ENCODE data around the gene SPATA19. TPM values are rescaled to one million over a fixed set of nuclear protein-coding genes. Genes with fewer than 3 reads are reported as not detected.
"Not testable (repeated sequence)": the region's sequence is repeated elsewhere in the genome, so short reads cannot be mapped to it uniquely, and the experiment has no call there.

SPATA19 gene, protein sequence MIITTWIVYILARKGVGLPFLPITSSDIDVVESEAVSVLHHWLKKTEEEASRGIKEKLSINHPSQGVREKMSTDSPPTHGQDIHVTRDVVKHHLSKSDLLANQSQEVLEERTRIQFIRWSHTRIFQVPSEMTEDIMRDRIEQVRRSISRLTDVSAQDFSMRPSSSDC
- total RNA-seq (2014; rRNA removed; shearing (Covaris generic); ENCODE audit: low replicate concordance) = not detected in 2 replicates

DNA sequence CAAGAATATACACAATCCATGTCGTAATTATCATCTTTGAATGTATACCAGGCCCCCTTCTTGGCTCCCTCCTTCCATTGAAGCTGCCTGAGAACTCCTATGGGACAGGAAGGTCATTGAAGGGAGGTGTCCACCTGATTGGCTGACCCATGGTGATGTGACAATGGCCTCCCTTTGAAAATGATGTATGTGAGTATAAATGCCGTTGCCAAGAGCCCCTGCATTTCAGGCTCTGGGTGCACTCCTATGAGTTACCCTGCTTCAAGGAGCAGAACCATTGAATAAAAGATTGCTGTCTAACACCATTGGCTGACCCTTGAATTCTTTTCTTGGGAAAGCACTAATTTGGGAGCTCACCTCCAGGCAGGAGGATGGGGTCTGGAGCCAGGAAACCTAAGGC, at the start of gene SPATA19:
TSS of gene SPATA19 (minus strand) at position 101 of the 400 bp plus-strand sequence. CDS start at position 34, 67 bp downstream.
- in situ Hi-C loops (cut with HindIII; ENCODE audit: low pct_unique_long_range_greater_than_20kb, low sequenced_read_pairs) = no loop called here
- no peak for DNase-seq (ENCODE audit: low read depth)

DNA sequence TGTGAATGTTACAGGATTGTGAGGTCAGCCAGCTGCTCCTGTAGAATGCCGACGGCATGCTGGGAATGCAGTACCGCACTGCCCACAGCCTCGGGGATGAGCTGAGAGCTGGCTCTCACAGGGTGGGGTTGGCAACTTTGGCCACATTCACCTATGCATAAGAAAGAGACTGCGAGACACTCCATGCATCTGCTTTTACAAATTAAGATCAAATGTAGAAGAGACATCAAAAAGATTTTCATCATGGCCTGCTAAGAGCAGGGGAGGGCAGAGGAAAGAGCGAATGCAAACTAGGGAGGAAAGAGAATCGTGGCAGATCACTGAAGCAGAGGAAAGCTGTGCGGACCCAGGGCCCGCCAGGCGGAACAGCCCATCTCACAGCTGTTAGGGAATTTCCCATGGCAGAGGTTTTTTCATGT, 49.8 kb upstream of the SPATA19 start:
- no peak for DNase-seq (ENCODE audit: low read depth)
- in situ Hi-C loops (cut with HindIII; ENCODE audit: low pct_unique_long_range_greater_than_20kb, low sequenced_read_pairs) = no loop called here

DNA sequence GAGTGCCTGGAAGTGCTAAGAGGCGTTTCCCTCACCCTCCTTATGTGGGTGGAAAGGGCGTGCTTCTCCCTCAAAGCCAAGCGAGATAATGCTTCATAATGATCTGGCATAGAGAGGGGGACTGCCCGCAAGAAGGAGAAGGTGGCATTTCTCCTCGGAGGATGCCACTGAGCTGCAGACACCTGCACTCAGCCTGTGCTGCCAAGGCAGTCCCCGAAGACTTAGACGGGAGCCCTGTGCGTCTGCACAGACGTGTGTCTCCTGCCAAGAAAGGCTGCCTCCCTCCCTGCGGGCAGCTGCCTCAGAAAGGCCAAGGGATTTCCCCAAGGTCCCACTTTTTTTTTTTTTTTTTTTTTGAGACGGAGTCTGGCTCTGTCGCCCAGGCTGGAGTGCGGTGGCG, 48.1 kb upstream of the SPATA19 start:
- DNase-seq (ENCODE audit: low read depth) = no peak

DNA sequence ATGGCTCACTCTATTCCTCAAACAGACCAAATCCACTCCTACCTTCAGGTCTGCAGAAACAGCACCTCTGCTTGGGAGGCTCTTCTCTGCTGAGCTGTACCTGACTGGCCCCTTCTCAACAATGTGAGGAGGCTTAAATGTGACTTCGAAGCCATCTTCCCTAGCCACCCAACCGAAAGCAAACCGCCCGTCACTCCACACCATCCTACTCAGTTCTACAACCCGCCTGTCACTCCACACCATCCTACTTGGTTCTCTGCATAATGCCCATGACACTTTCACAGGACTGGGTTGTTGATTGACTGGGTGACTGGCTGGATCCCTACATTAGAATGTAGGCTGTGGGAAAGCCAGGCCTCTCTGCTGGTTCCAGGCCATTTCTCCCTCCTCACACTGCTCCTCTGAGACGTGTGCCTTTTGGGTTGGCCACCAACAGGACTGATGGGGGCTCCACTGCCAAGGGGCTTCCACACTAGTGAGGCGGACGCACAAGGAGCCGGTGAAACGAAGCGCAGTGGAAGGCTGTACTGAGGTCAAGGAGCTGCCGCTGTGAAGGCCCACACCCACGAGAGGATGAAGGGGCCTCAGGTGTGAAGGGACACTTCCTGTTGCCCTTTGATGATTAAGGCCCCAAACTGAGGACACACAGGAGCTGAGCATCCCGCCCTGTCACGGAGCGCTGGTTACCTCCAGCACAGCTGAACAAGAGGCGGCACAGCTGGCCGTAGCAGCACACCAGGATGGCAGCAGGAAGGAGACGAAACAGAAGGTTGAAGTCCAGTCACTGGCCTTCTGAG, 47.5 kb upstream of the SPATA19 start:
- DNase-seq (ENCODE audit: low read depth) = no peak
- in situ Hi-C loops (cut with HindIII; ENCODE audit: low pct_unique_long_range_greater_than_20kb, low sequenced_read_pairs) = no loop called here

More for the DNA sequence above, 48.1 kb upstream of the SPATA19 start:
- in situ Hi-C loops (cut with HindIII; ENCODE audit: low pct_unique_long_range_greater_than_20kb, low sequenced_read_pairs) = no loop called here

DNA sequence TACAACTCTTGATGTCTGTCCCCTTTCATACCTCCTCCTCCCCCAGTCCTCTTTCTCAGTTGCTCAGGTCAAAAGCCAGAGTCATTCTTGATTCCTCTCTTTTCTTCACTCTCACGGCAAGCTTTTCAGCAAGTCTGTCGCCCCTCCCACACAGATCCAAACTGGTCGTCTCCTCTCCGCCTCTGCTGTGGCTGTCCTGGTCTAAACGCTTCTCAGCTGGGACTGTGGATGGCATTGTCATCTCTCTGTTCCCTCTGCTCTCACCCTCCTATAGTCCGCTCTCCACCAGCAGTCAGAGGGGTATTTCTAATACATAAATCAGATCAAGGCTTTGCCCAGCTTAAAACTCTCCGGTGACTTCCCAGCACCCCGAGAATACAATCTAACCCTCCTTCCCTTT, 46.8 kb upstream of the SPATA19 start:
- DNase-seq (ENCODE audit: low read depth) = no peak
- in situ Hi-C loops (cut with HindIII; ENCODE audit: low pct_unique_long_range_greater_than_20kb, low sequenced_read_pairs) = no loop called here

DNA sequence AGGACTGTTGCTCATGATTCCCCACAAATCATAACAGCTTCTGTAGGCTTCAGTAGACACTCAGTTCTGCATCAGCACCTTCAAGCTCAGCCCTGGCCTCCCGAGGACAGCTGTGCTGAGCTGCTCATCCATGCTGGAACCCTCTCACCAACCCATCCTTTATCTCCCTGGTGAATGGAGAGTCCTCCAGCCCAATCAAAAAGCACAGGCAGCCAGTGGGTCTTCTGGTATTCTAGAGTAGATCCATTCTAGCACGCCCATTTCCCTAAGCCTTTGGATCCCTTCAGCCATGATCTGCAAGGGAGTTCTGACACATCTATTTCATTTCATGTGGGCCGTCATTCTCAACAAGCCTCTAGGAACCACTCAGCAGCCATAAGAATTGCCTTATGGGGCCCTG, 44.6 kb upstream of the SPATA19 start:
- in situ Hi-C loops (cut with HindIII; ENCODE audit: low pct_unique_long_range_greater_than_20kb, low sequenced_read_pairs) = no loop called here
- no peak for DNase-seq (ENCODE audit: low read depth)

DNA sequence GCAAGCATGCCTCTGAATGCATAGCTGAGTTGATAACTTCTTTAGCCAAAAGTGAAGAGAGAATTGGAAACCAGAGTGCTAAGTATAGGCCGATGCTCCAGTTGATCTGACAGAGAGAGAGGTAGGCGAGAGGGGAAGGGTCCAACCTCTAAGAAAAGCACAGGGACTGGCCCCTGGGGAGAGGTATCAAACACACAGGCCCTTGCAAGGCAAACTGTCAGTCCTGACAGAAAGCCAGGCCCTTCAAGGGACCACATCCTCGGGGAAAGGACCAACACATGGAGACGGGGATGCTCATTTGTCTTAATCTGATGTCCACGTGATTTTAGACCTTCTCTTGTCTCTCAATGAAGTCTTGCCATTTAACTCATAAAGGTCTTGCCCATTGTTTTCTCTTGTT, 43.9 kb upstream of the SPATA19 start:
- in situ Hi-C loops (cut with HindIII; ENCODE audit: low pct_unique_long_range_greater_than_20kb, low sequenced_read_pairs) = no loop called here
- DNase-seq (ENCODE audit: low read depth) = no peak

DNA sequence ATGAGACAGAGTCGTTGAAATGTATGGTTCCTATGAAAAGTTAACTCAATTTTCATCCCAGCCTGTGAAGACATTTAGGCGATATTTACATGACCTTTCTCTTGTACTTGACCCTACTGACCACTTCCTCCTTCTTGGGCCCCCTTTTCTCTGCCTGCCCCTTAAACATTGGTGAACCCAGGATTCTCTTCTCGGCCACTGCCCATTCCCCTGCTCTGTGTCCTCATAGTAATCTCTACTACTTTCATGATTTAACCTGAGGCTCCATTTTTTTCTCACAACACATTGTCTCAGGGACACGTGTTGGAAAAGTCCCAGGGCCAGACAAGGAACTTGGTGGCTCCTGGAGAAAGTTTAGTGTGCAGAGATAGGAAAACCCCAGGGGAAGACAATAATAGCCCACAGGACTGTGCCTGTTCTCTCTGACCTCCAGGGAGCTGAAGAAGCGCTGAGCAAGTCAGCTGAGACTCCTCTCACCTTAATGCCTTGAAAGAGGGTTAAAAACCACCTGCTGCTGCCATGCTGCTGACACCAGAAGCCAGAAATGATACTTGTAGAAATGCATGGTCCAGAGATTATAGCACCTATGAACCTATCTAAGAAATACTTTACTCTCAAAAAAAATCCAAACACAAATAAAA, 42.5 kb upstream of the SPATA19 start:
- in situ Hi-C loops (cut with HindIII; ENCODE audit: low pct_unique_long_range_greater_than_20kb, low sequenced_read_pairs) = no loop called here
- DNase-seq (ENCODE audit: low read depth) = no peak

DNA sequence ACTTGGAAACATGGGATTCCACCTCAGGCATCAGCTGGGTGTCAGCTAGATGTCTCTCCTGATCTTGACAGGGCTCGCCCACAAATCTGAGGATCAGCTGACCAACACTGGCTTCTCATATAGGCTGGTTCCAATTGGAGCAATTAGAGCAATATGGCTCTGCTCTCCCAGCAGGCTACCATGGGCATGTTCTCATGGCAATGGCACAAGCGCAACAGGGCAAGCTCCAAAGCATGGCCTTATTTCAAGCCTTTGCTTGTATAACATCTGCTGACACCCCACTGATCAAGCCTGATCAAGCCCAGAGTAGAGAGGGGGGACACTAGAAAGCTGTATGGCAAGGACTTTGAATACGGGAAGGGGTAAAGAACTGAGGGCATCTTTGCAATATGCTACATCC, 40.7 kb upstream of the SPATA19 start:
- in situ Hi-C loops (cut with HindIII; ENCODE audit: low pct_unique_long_range_greater_than_20kb, low sequenced_read_pairs) = no loop called here
- DNase-seq (ENCODE audit: low read depth) = no peak

DNA sequence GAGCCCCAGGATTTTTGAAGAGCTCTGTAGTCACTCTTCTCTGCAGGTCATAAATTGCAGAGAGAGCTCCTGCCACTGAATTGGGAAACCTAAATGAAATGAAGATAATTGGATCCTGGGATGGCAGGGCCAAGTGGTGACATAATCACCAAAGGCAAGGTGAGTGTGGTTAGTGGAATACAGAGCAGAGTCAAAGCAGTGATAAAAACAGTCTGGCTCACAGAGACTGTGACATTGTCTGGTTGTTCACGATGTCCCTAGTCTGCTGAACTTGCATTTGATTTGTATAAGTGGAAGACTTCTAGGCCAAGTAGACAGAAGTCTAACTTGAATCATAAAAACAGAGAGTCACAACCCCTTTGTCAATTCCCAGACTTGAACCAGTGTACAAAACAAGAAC, 26.8 kb upstream of the SPATA19 start:
- no peak for DNase-seq (ENCODE audit: low read depth)
- in situ Hi-C loops (cut with HindIII; ENCODE audit: low pct_unique_long_range_greater_than_20kb, low sequenced_read_pairs) = no loop called here

DNA sequence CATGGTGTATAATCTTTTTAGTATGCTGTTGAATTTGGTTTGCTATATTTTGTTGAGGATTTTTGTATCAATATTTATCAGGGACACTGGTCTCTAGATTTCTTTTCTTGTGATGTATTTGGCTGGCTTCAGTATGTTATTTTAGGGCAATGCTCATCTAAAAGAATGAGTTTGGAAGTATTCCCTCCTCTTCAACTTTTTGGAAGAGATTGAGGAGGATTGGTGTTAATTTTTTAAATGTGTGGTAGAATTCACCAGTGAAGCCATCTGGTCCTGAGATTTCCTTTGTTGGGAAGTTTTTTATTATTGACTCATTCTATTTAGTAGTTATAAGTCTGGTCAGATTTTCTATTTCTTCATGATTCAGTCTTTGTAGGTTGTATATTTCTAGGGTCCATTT, 22.1 kb upstream of the SPATA19 start:
- in situ Hi-C loops (cut with HindIII; ENCODE audit: low pct_unique_long_range_greater_than_20kb, low sequenced_read_pairs) = no loop called here
- DNase-seq (ENCODE audit: low read depth) = no peak

DNA sequence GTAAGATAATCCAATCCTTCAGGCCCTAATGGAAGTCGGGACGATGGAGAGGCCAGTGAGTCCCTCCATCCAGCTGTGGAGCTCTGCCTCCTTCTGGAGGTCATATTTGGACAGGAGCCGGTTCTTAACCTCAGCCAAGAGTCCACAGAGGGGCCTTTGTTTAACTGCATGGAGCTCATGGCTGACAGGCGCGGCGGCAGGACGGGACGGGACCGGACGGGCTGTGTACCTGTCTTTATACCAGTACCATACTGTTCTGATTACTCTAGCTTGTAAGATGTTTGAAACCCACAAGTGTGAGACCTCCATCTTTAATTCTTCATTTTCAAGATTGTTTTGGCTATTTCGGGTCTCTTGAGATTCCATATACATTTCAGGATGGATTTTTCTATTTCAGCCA, 20.2 kb upstream of the SPATA19 start:
- DNase-seq (ENCODE audit: low read depth) = no peak
- in situ Hi-C loops (cut with HindIII; ENCODE audit: low pct_unique_long_range_greater_than_20kb, low sequenced_read_pairs) = no loop called here

DNA sequence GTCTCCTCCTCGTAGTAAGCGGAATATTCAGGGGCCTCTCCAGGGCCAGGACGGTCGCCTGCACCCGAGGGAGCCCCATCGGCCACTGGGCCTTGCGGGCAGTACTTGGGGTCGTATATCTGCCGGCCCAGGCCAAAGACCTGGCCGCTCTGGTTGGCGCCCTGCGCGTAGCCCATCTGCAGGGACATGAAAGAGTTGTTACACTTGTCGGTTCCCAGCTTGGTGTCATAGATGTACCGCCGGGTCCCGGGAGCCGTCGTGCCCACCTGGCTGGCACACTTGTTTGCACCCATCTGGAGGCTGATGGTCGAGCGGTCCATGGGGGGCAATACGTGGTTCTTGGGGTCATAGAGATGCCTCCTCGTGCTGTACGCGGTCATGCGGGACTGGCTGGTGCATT, 19.4 kb upstream of the SPATA19 start:
- in situ Hi-C loops (cut with HindIII; ENCODE audit: low pct_unique_long_range_greater_than_20kb, low sequenced_read_pairs) = no loop called here
- no peak for DNase-seq (ENCODE audit: low read depth)

DNA sequence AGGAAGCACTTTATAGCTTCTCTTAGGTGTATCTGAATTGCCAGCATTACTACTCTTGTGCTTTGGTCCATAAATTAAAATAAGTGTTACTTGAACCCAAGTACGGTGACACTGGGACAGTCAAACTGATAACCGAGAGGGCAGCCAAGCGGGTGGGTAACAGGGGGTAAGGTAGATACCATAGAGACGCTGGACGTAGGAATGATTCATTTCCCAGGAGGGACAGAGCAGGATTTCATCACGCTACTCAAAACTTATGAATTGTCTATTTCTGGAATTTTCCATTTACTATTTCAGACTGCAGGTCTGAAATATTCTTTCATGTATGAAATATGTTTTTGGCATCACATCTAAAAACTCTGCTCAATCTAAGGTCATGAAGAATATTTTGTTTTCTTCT, 14.8 kb upstream of the SPATA19 start:
- in situ Hi-C loops (cut with HindIII; ENCODE audit: low pct_unique_long_range_greater_than_20kb, low sequenced_read_pairs) = no loop called here
- no peak for DNase-seq (ENCODE audit: low read depth)

DNA sequence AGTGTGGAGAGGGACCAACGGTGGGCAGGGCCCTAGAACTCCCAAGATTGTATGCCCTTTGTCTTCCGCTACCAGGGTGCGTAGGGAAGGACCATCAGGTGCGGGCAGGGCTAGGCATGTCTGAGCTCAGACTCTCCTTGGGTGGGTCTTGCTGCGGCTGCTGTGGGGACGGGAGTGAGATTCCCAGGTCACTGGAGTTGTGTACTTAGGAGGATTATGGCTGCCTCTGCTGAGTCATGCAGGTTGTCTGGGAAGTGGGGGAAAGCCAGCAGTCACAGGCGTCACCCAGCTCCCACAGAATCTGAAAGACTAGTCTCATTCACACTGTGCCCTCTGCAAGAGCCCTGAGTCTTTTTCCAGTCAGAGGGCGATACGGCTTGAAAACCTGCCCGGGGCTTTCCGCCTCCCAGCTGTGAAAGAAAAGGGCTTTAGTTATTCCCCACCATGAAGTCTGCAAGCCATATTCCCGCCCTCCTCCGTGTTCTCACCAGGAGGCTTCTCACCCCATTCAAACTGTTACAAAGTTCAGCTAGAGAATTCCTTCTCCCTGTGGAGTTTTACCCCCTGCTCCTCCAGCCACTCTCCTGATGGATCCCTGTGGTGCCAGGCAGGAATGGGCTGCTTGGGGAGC, 9.1 kb upstream of the SPATA19 start:
- DNase-seq (ENCODE audit: low read depth); in situ Hi-C loops (cut with HindIII; ENCODE audit: low pct_unique_long_range_greater_than_20kb, low sequenced_read_pairs): not testable (repeated sequence)

DNA sequence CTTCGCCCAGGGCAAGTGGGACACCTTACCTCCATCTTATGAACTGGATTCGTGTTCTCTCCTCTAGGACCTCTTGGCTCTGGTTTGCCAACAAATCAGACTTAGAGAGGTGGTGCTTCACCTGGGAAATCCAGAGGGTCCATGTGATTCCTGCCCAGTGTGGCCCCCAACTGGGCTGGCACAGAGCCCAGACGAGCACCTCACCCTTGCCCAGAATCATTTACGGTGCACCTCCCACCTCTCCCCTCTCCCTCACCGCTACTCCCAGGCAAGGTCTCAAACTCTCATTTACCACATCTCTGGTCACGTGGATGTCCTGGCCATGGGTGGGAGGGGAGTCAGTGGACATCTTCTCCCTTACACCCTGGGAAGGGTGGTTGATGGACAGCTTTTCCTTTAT, 1.1 kb downstream of the SPATA19 start:
- DNase-seq (ENCODE audit: low read depth) = no peak
- in situ Hi-C loops (cut with HindIII; ENCODE audit: low pct_unique_long_range_greater_than_20kb, low sequenced_read_pairs) = no loop called here

DNA sequence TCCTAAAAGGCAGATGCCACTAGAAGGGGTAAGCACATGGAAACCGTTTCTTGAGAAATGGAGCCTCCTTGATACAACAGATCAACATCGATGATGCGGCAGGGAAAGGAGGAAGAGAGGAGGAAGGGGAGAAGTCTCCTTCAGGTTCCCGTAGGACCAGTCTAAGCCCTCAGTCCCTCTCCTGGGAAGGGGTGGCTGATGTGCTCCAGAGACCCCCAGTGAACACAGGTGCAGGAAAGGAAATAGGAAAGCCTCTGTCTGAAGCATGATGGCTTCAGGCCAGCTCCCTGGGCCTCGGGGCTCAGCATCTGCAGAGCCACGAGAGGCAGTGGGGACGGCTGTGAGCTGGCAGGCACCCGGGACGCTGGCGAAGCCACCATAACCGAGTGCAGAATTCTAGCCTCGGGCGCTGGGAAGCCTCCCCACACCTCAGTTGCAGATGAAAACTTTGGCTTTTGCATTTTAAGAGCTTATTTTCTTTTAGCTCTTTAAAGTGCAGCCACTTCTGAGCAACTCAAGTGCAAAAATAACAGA, 1.8 kb downstream of the SPATA19 start:
- in situ Hi-C loops (cut with HindIII; ENCODE audit: low pct_unique_long_range_greater_than_20kb, low sequenced_read_pairs) = no loop called here
- DNase-seq (ENCODE audit: low read depth) = no peak

DNA sequence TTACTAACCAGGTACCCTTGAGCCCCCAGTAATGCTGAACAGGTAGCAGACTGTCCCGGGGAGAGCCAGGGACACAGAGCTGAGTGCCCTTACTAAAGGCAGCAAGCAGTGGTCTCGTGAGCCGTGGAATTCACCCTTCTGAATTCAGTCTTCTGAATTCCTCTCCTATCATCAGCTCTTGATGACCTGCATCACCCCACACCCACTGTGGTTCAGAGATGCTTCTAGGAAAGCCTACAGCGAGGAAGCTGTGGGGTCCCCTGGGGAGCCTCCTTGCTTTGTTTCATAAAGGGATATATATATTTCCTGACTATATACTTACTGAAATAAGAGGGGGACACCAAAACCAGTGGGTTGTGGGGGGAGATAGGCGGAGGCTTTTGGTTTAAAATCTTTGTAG, 2.6 kb downstream of the SPATA19 start:
- no peak for DNase-seq (ENCODE audit: low read depth)
- in situ Hi-C loops (cut with HindIII; ENCODE audit: low pct_unique_long_range_greater_than_20kb, low sequenced_read_pairs) = no loop called here

DNA sequence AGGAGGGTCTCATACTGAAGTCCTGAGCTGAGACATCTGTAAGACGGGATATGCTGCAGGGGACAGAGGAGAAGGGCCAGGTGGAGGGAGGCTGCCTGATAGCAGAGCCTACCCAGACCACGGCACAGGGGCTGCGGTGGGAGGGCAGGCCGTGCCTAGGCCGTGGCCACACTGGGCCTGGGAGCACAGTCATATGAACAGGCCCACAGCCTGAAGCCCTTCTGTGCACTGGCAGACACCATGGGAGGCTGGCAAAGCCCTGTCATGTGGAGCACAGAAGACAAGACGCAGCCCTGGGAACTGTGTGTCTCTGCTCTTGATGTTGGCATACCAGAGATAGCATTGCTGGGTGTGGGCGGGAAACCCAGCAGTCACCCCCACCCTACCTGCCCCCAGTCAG, 3.3 kb downstream of the SPATA19 start:
- DNase-seq (ENCODE audit: low read depth) = no peak
- in situ Hi-C loops (cut with HindIII; ENCODE audit: low pct_unique_long_range_greater_than_20kb, low sequenced_read_pairs) = no loop called here
